GM21576 (cell line): ENCODE measurements around the gene ZNF587.
"Not testable (repeated sequence)": the region's sequence is repeated elsewhere in the genome, so short reads cannot be mapped to it uniquely, and the experiment has no call there.

Experiments
- ATAC-seq: cut with Tn5 transposase; IDR thresholded peaks from one replicate; pipeline ENCODE4 v1.9.1; 2021; ENCODE audit warnings: mild to moderate bottlenecking, moderate library complexity; ENCODE audit not compliant: unreplicated experiment

Gene ZNF587

GRCh38 chr19:57886046-57886445 lies 36.4 kb downstream of the ZNF587 start:
- no peak for ATAC-seq

DNA sequence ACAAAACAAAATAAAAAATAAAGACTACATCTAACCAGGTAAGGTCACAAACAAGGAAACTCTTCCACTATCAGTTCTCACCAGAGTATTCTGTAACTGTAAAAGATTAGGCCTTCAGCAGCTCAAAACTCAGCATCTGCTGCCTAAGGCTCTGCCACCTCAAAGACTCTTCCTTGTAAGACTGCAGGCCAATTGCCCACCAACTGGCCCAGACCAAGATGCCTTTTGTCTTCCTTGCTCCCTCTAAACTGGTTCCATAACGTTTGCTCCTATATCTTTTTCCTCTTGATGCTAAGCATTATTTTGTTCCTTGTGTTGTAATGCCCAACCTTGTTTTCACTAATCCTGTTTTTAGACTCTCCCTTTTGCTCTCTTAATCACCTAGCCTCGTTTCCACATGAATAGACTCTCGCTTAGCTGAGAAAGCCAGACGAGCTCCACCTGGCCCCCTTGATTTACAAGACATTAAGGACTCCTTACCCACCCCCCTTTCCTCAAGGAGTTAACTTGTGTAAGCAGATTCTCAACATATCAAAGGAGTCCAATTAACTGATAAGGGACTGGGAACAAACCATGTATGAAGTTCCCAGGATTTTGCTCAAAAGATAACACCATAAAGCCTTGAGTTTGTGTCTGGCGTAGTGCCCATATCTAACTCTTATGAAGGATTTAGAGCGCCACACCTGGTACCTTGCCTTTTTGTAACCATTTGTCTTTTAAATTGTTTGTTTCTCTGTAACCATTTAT lies 37.7 kb downstream of the ZNF587 start:
- ATAC-seq = no peak

- ATAC-seq = no peak
Observed at GRCh38 chr19:57888107-57888559, 38.5 kb downstream of the ZNF587 start.

DNA sequence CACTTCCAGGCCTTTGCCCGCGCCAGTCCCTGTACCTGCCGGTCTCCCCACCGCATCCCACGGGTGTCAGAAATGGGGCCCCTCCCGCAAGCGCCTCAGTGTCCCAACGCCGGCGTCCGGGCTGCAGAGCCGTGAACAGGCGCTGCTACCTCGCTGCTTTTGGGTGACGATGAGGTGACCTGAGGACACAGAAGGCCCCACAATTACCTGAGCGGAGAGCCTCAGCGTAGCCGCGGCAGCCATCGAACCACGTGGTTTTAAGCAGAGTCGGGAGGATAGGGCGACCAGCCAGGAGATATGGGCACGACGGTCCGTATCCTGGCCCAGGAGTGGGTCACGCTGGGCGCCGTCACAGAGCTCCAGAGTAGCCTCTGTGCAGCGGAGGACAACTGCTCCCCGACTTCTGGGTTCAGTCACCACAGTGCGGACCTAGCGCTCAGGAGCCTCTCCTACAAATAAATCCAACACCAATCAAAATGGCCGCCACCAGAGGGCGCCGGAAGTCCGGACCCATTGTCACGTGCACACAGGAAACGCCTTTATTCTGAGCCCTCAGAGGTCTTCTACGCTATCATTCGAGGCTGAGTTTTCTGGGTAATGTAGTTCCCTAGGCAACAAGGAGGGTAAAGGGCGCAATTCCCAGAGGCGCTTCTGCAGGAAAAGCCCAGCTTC lies 39.0 kb downstream of the ZNF587 start, which contains the start of gene ZNF814:
Gene ZNF814, minus strand, starts transcription at position 478 of the 672 bp plus-strand sequence. Its CDS starts 235 bp downstream, at position 243.
- ATAC-seq = peak; percentile 84

DNA sequence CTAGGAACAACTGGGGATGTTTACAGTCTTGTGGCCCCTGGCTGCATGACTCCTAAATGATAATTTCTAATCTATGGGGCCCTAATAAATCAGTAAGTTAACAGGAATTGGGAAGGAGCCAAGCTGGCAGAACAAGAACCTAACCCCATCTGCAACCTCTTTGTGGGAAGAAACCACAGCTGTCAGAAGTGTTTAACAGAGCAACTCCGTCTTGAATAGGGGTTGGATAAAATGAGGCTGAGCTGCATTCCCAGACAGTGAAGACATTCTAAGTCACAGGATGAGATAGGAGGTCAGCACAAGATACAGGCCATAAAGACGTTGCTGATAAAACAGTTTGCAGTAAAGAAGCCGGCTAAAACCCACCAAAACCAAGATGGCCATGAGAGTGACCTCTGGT lies 41.0 kb downstream of the ZNF587 start:
- ATAC-seq = not testable (repeated sequence)

- no peak for ATAC-seq
Observed at GRCh38 chr19:57900311-57900710, 50.7 kb downstream of the ZNF587 start.

DNA sequence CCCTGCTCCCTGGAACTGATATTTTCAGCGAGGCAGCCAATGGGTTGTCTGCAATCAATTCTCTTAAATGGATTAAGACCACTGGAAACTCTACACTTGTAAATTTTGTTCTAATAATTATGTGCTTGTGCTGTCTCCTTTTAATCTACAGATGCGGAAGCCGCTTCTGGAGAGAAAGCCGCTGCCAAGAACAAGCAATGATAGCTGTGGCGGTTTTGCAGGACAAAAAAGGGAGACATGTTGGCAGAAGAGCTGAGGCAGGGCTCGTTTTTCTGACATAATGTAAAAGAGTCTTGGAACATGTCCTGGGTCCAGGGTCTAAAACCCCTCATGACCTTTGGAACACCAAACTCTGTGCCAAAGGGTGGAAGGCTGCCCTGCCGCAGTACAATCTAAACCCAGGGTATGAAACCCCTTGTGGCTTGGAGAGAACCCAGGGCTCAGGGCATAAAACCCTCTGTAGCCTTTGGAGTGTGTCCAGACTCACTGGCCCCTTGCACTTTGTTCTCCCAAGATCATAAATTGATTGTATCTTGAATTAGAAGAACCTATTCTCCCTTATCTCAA lies 54.0 kb downstream of the ZNF587 start:
- ATAC-seq = no peak

DNA sequence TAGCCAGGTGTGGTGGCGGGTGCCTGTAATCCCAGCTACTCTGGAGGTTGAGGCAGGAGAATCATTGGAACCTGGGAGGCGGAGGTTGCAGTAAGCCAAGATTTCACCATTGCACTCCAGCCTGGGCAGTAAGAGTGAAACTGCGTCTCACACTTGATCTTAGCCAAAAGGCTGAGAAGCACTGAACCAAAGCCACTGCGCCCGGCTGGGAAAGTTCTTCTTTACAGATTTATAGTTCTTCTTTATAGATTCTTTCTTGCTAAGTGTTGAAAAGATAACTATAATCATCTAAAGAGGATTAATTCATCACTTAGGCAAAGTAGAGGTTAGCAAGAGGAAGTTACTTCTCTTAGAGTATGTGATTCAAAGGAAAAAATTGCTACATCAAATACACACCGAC lies 55.6 kb downstream of the ZNF587 start:
- no peak for ATAC-seq

DNA sequence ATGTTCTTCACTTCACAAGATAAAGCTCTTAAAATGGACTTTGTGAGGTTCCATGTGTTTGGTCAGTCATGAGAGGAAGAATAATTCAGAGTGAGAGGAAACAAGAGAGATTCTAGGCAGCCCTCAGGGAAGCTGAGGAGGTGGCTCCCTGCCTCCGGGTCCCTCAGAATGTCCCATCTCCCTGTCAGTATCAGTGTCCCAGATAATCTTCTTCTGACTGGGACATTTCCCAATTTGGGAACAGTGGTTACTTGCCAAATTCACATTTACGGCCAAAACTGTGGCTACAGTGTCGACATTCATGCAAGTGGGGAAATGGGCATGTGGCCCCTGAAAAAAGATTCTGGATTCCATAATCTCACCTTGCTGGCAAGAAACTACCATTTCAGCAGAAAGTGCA lies 57.7 kb downstream of the ZNF587 start:
- ATAC-seq = no peak

DNA sequence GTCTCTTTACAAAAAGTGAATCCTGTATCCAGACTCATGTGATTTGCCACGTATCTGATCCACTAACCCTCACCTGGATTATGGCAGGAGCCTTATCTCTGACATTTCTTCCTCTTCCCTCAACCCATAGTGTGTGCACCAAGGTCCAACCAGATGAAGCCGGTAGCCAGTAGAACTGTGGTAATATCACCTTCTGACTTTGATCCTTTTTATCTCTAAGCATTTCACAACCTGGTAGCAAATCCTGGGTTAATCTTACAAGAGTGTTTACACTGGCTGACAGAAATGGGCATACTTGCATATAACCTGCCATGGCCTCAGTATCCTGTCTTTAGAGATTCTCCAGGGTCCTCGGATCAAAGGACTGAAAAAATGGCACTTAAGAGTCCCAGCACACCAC lies 64.9 kb downstream of the ZNF587 start:
- no peak for ATAC-seq
